GM13977 (cell line): ENCODE data around the gene DHFR2.

Experiments
- DNase-seq: peaks from one replicate; pipeline ENCODE4 v3.0.0; 2012; ENCODE audit warnings: low spot score
- in situ Hi-C: fragments of 300-500 bp; cut with MboI; formaldehyde crosslinking; loops from one replicate; pipeline ENCODE4 v1.12.0; 2022; ENCODE audit warnings: low sequenced_read_pairs, low pct_unique_long_range_greater_than_20kb, mixed read lengths, inconsistent platforms; ENCODE audit not compliant: unreplicated experiment
- TF ChIP-seq, protein P1 (sequence below): IDR thresholded peaks from 2 replicates; pipeline ENCODE4 v1.5.1; 2012; ENCODE audit warnings: mild to moderate bottlenecking, control low read depth; ENCODE audit not compliant: insufficient read depth; ENCODE audit errors: extremely low read depth, missing control alignments

DHFR2 gene

DNA sequence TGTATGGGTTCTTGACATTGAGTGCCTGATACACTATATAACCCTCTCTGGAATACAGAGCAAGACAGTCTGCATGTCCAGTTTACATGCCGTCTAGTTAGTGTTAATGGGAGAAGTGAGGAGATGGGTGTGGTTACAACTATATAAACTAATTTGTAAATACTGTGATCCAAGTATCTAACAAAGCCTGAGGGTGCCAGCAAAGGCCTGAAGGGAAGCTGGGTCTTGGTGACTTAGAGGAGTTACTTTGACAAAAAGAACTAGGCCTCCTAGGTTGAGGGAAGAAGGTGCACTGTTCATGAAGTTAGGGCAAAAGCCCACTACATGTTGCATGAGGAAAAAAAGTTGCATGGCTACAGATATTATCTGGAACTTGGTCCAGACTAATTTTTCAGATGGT, 2.4 kb upstream of the DHFR2 start:
- in situ Hi-C loops: no loop called here

DNA sequence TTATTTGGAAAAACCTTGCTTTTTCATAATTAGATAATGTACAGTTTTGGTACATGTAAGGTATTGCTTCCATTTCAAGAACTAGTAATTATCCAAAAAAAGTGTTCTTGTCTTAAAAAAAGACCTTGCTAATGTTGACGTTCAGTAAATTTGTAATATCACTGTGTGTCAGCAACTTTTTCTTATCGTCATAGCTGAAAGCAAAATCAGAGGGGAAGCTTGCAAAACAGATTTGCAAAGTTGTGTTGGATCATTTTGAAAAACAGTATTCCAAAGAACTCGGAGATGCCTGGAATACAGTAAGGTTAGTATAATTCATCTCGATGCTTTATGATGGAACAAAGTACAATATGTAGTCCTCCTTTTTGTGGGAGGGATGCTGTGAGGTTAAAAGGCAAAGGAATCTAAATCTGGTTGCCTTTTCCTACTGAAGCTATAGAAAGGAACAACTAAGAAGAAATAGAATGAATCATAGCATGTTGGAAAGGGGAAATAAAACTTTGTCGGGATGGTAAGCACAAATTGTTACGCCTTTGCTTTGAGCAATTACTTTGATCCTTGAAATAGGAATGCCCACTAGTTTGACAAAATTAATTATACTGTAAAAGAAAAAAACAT, 1.6 kb upstream of the DHFR2 start:
- TF ChIP-seq, protein P1, sequence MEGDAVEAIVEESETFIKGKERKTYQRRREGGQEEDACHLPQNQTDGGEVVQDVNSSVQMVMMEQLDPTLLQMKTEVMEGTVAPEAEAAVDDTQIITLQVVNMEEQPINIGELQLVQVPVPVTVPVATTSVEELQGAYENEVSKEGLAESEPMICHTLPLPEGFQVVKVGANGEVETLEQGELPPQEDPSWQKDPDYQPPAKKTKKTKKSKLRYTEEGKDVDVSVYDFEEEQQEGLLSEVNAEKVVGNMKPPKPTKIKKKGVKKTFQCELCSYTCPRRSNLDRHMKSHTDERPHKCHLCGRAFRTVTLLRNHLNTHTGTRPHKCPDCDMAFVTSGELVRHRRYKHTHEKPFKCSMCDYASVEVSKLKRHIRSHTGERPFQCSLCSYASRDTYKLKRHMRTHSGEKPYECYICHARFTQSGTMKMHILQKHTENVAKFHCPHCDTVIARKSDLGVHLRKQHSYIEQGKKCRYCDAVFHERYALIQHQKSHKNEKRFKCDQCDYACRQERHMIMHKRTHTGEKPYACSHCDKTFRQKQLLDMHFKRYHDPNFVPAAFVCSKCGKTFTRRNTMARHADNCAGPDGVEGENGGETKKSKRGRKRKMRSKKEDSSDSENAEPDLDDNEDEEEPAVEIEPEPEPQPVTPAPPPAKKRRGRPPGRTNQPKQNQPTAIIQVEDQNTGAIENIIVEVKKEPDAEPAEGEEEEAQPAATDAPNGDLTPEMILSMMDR: no peak
- DNase-seq: no peak
- in situ Hi-C loops: no loop called here

More for the DNA sequence above, 2.4 kb upstream of the DHFR2 start:
- TF ChIP-seq, protein P1: no peak
- no peak for DNase-seq

DNA sequence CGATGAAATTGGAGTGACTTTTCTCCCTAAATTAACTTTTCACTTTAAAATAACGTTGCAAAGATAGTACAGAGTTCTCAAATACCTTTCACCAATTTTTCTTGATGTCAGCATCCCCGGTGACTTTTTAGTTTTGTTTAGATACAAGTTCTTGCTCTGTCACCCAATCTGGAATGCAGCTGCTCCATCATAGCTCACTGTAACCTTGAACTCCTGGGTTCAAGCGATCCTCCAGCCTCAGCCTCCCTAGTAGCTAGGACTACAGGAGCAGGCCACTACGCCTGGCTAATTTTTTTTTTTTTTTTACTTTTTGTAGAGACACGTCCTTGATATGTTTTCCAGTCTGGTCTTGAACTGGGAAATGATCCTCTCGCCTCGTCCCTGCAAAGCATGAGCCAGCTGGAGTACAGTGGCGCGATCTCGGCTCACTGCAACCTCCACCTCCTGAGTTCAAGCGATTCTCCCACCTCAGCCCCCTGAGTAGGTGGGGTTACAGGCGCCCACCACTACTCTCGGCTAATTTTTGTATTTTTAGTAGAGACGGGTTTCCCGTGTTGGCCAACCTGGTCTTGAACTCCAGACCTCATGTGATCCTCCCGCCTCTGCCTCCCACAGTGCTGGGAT, 892 bp upstream of the DHFR2 start:
- no peak for DNase-seq
- in situ Hi-C loops: no loop called here
- TF ChIP-seq, protein P1: no peak

DNA sequence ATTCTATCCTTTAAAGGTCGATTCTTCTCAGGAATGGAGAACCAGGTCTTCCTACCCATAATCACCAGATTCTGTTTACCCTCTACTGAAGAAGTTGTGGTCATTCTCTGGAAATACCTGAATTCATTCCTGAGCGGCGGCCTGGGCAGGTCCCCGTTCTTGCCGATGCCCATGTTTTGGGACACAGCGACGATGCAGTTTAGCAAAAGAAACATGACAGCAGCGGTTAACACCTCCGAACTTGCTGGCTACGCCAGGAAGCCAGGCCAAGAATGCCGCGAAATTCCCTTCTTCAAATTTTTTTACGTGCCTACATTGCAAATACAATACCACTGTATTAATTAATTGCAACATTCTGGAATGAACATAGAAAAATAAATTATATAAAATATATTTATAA, 1.4 kb downstream of the DHFR2 start:
- no peak for DNase-seq
- TF ChIP-seq, protein P1: no peak
- in situ Hi-C loops: no loop called here

DNA sequence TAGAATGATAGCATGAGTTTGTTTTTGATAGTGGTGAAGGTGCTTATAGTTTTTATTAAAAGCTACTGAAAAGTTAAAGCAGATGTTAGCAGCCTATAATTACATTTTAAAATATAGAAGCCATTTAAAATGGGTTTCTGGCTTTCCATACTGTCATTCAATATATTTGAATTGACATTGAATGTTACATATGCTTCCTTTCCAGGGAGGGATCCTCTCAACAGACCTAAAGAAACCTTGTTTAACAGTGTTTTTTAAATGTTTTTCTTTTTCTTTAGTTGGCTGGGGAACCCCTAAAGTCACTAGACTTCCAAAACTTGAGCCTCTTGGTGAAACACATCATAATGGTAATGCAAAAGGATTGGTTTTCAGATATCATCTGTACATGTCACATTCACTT, 12.2 kb downstream of the DHFR2 start:
- in situ Hi-C loops: no loop called here
- no peak for DNase-seq
- TF ChIP-seq, protein P1: no peak

DNA sequence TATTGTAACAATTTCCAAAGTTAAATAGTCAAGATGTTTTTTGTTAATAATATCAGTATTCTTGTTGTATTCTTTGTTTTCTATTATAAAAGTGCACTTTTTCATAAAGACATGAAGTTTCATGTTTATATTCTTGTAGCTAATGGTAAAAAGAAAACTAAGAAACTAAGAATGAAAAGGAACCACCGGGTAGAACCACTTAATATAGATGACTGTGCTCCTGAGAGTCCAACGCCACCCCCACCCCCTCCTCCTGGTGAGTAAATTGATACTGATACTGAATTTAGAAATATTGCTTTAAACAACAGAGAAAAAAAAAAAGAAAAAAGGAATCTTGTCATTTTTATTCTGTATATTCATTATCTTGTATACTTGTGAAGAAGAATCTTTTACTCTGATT, 13.4 kb downstream of the DHFR2 start:
- TF ChIP-seq, protein P1: no peak
- in situ Hi-C loops: no loop called here
- DNase-seq: no peak
